HG03064 (cell line): Measurements from ENCODE around the gene LRRC9.
"Not testable (repeated sequence)": the region's sequence is repeated elsewhere in the genome, so short reads cannot be mapped to it uniquely, and the experiment has no call there.

Source experiments
- ATAC-seq: cut with Tn5 transposase; IDR thresholded peaks from one replicate; pipeline ENCODE4 v1.9.1; 2021; ENCODE audit warnings: low read depth; ENCODE audit not compliant: unreplicated experiment

LRRC9 gene

GRCh38 chr14:60051721-60052221 lies 131.8 kb downstream of the LRRC9 start:
- no peak for ATAC-seq

DNA sequence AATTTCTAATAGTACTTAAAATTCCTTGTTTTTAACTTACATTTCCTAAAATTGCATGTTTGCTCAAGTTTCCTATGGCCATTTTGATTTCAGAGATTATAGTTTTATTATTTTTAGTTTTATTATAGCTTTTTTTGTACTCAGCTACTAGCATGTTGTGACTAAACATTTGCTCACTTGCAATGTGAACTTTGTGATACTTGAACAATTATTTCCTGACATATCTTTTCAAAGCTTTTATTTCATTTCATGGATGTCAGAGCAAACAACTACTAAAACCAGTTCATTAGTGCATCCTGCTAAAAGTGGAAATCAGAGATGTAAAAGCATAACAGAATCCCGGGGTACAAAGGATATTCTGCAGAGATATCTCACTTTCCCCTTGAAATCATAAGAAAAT lies 138.1 kb downstream of the LRRC9 start:
- no peak for ATAC-seq

- no peak for ATAC-seq
Measured at GRCh38 chr14:60061371-60061770, 141.4 kb downstream of the LRRC9 start.

GRCh38 chr14:60064491-60065072 lies 144.6 kb downstream of the LRRC9 start:
- no peak for ATAC-seq

- no peak for ATAC-seq
Measured at GRCh38 chr14:60067882-60068281, 147.9 kb downstream of the LRRC9 start.

GRCh38 chr14:60079723-60080122 lies 159.8 kb downstream of the LRRC9 start:
- ATAC-seq = no peak

GRCh38 chr14:60085085-60085484 lies 165.1 kb downstream of the LRRC9 start:
- ATAC-seq = no peak

DNA sequence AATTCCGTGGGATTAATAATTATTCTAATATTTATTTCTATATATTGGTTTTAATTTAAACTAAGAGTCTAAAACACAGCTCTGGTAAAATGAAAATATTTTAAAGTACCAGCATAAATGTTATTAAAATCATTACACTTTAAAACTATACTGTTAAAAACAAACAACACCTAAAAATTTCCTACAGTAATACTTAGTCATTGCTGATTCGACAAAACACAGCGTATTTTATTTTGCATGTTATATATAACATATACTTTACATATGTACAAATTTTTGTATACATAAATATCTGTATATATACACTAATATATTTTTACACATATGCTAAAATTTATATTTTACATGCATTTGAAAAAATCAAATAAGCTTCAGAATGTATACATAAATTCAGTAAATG lies 165.7 kb downstream of the LRRC9 start:
- ATAC-seq = no peak

- ATAC-seq = no peak
Measured at GRCh38 chr14:60087668-60088067, 167.7 kb downstream of the LRRC9 start.

- no peak for ATAC-seq
Measured at GRCh38 chr14:60089221-60089620, 169.3 kb downstream of the LRRC9 start.

GRCh38 chr14:60090864-60091519 lies 171.0 kb downstream of the LRRC9 start:
- ATAC-seq = no peak

GRCh38 chr14:60091550-60092525 lies 171.9 kb downstream of the LRRC9 start, which contains the start of gene PCNX4:
TSS of gene PCNX4 (plus strand) at chr14:60091923. CDS start at chr14:60107639, 15,716 bp downstream.
- ATAC-seq = peak; percentile 93

- ATAC-seq = no peak
Measured at GRCh38 chr14:60092526-60092920, 172.6 kb downstream of the LRRC9 start.

DNA sequence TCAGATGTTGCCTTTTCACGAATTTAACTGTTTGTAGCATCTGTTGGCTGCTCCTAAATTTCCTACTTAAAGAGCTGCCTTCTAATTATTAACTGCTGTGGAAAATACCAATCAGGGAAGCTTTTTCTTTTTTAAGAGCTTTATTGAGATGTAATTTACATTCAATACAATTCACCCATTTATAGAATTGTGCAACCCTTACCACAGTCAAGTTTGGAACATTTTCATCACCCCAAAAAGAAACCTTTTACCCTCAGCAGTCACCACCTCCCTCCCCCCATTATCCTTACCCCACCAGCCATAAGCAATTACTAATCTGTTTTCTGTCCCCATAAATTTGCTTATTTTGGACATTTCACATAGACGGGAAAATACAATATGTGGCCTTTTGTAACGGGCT lies 173.1 kb downstream of the LRRC9 start:
- no peak for ATAC-seq

DNA sequence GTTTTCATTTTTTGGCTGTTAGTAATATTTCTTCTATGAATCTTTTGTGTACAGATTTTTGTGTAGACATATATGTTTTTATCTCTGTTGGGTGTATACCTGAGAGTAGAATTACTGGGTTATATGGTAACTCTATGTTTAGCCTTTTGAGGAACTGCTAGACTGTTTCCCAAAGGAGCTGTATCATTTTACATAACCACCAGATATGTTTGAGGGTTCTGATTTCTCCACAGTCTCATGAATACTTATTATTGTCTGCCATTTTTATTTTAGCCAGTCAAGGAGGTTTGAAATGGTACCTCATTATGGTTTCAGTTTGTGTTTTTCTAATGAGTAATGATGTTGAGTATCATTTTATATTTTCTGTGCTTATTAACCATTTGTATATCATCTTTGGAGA lies 173.7 kb downstream of the LRRC9 start:
- ATAC-seq = no peak

DNA sequence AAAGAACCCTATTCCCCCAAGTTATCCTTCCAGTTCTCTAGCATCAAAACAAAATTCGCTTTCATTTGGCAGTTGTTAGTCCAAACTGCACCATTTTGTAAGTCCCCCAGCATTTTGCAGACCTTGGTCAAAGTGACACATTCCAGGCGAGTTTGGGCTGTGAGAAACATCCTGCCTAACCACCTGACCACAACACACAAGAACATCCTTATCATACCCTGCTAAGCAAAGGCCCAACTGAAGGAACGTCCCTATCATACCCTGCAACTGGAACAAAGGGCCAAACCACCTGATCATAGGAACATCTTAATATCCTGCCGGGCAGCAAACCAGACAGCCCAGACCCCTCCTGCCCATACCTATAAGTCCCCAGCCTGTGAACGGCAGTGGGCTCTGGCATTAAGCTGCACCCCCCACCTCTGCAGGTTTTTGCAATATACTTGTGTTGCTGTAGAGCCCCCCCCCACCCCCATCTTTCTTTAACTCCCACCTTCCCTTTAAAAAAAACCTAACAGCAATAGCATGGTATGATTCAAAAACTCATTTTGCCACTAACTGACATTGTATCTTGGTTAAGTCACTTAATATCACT lies 174.5 kb downstream of the LRRC9 start:
- ATAC-seq = no peak

GRCh38 chr14:60095231-60095630 lies 175.3 kb downstream of the LRRC9 start:
- ATAC-seq = no peak

GRCh38 chr14:60095781-60096450 lies 176.0 kb downstream of the LRRC9 start:
- ATAC-seq = no peak

DNA sequence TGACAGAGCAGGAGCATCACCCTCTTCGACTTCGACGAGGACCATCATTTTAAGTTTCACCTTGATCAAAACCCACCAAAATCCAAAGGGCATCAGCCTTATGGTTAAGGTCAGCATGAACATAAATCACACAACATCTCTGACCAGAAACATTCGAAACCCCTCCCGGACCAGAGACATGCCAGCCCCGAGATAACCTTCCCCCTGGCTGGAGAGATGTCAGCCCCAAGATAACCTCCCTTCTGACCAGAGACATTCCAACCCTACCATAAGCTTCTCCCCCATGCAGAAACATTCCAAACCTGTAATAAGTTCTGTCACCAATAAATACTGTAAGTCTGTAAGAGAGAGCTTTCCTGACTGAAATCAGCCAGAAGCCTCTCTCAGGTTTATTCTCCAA lies 178.0 kb downstream of the LRRC9 start:
- ATAC-seq = no peak

GRCh38 chr14:60099855-60100254 lies 179.9 kb downstream of the LRRC9 start:
- not testable (repeated sequence) for ATAC-seq
